Prostate gland (tissue), 2 donors: Measurements from ENCODE around the gene IFRD2. TPM values are rescaled to one million over a fixed set of nuclear protein-coding genes. Genes with fewer than 3 reads are reported as not detected.
A peak's percentile ranks its signal among the peaks of the same experiment; 100 is the strongest.
"Not testable (repeated sequence)": the region's sequence is repeated elsewhere in the genome, so short reads cannot be mapped to it uniquely, and the experiment has no call there.

Experiments used
- DNase-seq: peaks from one replicate; pipeline ENCODE4 v3.0.0-alpha.2; 2019; ENCODE audit warnings: low spot score
- H3K27ac ChIP-seq, 2 donors: fragments of 200-600 bp; sonication (generic); 2 replicates each; pipeline ENCODE4 v1.5.1; 2017 to 2019
- H3K27me3 ChIP-seq: fragments of 200-600 bp; sonication (generic); replicated peaks from 2 replicates; pipeline ENCODE4 v1.5.1; 2019; ENCODE audit not compliant: insufficient read depth
- H3K36me3 ChIP-seq, 2 donors: fragments of 200-600 bp; sonication (generic); 1 replicate in 1 of 2; 2 replicates in 1 of 2; pipeline versions ENCODE4 v1.5.1 to v1.8.1; 2017 to 2019
- H3K4me1 ChIP-seq: fragments of 200-600 bp; sonication (generic); replicated peaks from 2 replicates; pipeline ENCODE4 v1.5.1; 2019
- H3K4me3 ChIP-seq, 2 donors: fragments of 200-600 bp; sonication (generic); 2 replicates each; pipeline ENCODE4 v1.5.1; 2017 to 2019
- H3K9me3 ChIP-seq: fragments of 200-600 bp; sonication (generic); 2 replicates; pipeline ENCODE4 v1.5.1; 2017
- POLR2A ChIP-seq: fragments of 450-650 bp; IDR thresholded peaks from one replicate; pipeline ENCODE4 v1.6.1; 2016; ENCODE audit warnings: antibody characterized with exemption, mild to moderate bottlenecking
- POLR2AphosphoS5 ChIP-seq: sonication (generic); formaldehyde crosslinking; IDR thresholded peaks from one replicate; pipeline ENCODE4 v1.6.1; 2017; ENCODE audit warnings: antibody characterized with exemption
- WGBS: methylation state at CpG from one replicate; pipeline ENCODE4 v1.1.5; 2018; 5-methylcytosine and 5-hydroxymethylcytosine counted together
- intact Hi-C: fragments of 100-400 bp; cut with DNase I; formaldehyde crosslinking; loops from one replicate; pipeline ENCODE4 v1.14.2; 2022
- total RNA-seq, 2 donors: library from RNA; depleted of rRNA; stranded (reverse); fragments of >200 nt; gene quantifications; one replicate each; pipeline ENCODE4 v1.1.0, GENCODE V29; 2016
- TF ChIP-seq, protein P1 (sequence below), 4 experiments: fragments of 200-600 bp in 2 of 4; fragments of 450-650 bp in 2 of 4; sonication (generic) in 2 of 4; IDR thresholded peaks; 1 replicate in 3 of 4; 2 replicates in 1 of 4; pipeline ENCODE4 v1.5.1; 2016 to 2019; ENCODE audit warnings: antibody characterized with exemption in 4 of 4, mild to moderate bottlenecking in 2 of 4, moderate library complexity in 2 of 4

IFRD2 gene
- total RNA-seq, 2 donors from 2014 or later: 93.0 to 99.9 TPM

DNA sequence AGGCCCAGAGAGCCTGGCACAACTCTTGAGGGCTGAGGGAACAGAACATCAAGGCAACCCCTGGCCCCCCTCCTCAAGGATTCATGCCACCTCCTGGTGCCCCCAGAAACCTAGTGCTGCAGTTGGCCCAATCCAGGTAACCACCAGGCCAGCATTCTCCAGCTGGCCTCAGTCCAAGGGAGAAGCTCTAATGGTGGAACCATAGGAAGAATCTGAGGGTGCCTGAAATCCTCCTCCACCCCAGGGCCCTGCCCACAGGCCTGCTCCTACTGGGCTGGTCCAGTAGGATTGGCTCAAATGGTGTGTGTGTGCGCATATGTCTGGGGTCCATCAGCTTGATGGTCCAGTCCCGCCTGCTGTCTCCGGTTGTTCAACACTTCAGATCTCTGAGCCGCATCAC is 22.6 kb upstream of the IFRD2 start:
- intact Hi-C loops: no loop called here
- H3K27ac ChIP-seq: peak overlapping the region in 1 of 2 donors; percentile 18
- no peaks in the 10 kb centered on the region for H3K27me3 ChIP-seq
- no peak overlapping the region for H3K4me3 ChIP-seq
- TF ChIP-seq POLR2A: no peak
- no peak for TF ChIP-seq POLR2AphosphoS5
- TF ChIP-seq, protein P1, sequence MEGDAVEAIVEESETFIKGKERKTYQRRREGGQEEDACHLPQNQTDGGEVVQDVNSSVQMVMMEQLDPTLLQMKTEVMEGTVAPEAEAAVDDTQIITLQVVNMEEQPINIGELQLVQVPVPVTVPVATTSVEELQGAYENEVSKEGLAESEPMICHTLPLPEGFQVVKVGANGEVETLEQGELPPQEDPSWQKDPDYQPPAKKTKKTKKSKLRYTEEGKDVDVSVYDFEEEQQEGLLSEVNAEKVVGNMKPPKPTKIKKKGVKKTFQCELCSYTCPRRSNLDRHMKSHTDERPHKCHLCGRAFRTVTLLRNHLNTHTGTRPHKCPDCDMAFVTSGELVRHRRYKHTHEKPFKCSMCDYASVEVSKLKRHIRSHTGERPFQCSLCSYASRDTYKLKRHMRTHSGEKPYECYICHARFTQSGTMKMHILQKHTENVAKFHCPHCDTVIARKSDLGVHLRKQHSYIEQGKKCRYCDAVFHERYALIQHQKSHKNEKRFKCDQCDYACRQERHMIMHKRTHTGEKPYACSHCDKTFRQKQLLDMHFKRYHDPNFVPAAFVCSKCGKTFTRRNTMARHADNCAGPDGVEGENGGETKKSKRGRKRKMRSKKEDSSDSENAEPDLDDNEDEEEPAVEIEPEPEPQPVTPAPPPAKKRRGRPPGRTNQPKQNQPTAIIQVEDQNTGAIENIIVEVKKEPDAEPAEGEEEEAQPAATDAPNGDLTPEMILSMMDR (IDR thresholded peaks at IDR 0.05): no peak
- no peak for DNase-seq
- no peaks in the 10 kb centered on the region for H3K9me3 ChIP-seq
- peaks cover 19% of the 10 kb centered on the region for H3K4me1 ChIP-seq
- 100% methylated on average over 4 of the region's 4 CpGs for WGBS
- no peaks in the 10 kb centered on the region for H3K36me3 ChIP-seq

DNA sequence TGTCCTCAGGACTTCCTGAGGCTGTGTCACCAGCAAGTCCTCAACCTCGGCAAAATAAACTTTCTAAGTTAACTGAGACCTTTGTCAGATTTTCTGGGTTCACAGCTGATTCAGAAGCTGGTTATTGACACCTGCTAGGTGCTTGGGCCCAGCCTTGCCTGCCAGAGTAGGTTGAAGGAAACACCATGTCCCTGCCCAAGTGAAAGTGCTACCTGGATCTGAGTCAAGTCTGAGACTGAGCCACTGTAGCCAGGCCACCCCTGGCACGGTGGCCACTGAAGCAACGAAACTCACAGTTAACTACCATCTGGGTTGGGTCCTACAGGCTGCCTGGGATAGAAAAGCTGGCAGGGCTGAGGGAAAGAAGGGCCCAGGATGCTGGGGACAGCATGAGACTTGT is 22.1 kb upstream of the IFRD2 start:
- Histone ChIP-seq H3K9me3 (no peaks in the 10 kb centered on the region), H3K27me3 (no peaks in the 10 kb centered on the region), H3K36me3 (no peaks in the 10 kb centered on the region), H3K27ac (peak overlapping the region in 1 of 2 donors; percentile 18), H3K4me1 (peaks cover 19% of the 10 kb centered on the region), H3K4me3 (no peak overlapping the region)
- intact Hi-C loops: no loop called here
- TF ChIP-seq POLR2AphosphoS5 (no peak), POLR2A (no peak)
- TF ChIP-seq, protein P1 (IDR thresholded peaks at IDR 0.05): no peak
- WGBS: 72% methylated on average over 3 of the region's 3 CpGs
- DNase-seq: no peak

DNA sequence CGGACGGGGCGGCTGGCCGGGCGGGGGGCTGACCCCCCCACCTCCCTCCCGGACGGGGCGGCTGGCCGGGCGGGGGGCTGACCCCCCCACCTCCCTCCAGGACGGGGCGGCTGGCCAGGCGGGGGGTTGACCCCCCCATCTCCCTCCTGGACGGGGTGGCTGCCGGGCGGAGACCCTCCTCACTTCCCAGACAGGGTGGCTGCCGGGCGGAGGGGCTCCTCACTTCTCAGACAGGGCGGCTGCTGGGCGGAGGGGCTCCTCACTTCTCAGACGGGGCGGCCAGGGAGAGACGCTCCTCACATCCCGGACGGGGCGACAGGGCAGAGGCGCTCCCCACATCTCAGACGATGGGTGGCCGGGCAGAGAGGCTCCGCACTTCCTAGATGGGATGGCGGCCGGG is 19.8 kb upstream of the IFRD2 start:
- intact Hi-C loops, H3K4me3 ChIP-seq, H3K27ac ChIP-seq: not testable (repeated sequence)

DNA sequence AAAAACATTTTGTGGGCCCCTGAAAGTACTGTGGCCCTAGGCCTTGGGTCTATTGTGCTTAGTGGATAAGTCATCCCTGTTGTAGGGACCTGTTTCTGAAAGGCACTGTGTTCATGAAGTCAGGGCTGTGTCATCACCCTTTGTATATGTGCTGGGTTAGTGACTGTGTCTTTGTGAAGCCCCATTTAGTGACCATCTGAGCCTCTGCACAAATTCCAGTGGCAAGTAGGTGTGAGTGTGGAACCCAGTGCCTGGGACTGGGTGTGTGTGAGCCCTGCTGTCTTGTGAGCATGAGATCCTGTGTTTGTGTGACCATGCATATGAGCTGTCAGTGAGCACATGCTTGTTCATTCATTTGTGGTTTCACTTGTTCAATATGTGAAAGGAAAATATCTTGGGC is 12.4 kb upstream of the IFRD2 start:
- Histone ChIP-seq H3K9me3 (no peaks in the 10 kb centered on the region), H3K27ac (no peak overlapping the region), H3K4me1 (no peaks in the 10 kb centered on the region), H3K4me3 (no peak overlapping the region), H3K36me3 (no peaks in the 10 kb centered on the region), H3K27me3 (no peaks in the 10 kb centered on the region)
- intact Hi-C loops: no loop called here
- no peak for DNase-seq
- no peak for TF ChIP-seq POLR2A
- TF ChIP-seq, protein P1 (IDR thresholded peaks at IDR 0.05): no peak
- TF ChIP-seq POLR2AphosphoS5: no peak

More for the DNA sequence above, 19.8 kb upstream of the IFRD2 start:
- not testable (repeated sequence) for H3K9me3 ChIP-seq, H3K36me3 ChIP-seq, DNase-seq, H3K27me3 ChIP-seq, H3K4me1 ChIP-seq
- whole genome bisulfite sequencing: 89% methylated on average over 20 of the region's 32 CpGs

DNA sequence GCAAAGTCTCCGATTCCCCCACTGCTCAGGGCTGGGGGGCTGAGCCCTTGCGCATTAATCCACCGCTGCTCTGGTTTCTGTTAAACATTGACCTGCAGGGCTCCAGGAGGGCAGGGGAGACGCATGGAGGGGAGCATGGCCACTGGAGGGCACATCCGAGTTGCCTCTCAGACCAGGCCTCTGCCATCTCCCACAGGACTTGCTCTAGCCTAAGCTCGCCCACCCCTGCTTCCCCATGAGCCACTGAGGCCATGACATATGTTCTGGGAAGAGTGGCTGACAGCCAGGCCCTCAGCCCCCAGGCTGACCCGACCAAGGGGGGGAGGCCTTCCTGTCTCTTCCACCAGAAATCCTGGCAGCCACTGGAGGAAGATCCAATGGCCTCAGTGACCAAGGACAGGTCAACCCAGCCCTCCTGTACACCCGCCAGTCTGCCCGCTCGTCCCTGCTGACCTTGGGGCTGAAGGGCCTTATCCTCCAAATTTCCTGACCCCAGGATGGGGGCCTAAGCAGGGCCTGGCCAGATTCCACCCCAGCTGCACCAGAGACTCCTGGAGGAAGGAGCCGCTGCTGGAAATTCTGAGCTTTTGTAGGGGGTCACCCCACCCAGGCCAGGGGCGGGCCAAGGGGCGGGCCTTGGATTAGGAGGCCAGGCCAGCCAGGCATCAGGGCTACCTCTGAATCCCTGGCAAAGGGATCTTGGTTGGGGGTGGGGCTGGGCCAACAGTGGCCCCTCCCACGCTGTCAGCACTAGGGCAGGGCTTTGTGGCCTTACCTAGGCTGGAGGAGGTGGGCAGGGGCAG is 11.0 kb upstream of the IFRD2 start, which contains the start of gene HYAL1:
Gene HYAL1, minus strand, starts transcription at position 562 of the 803 bp plus-strand sequence. CDS start 618 bp downstream, outside the sequence.
- Histone ChIP-seq H3K9me3 (no peaks in the 10 kb centered on the region), H3K27ac (peak within 1 kb of the TSS in 1 of 2 donors; percentile 32), H3K4me3 (no peak within 1 kb of the TSS), H3K27me3 (no peaks in the 10 kb centered on the region), H3K36me3 (no peaks in the 10 kb centered on the region), H3K4me1 (peaks cover 7% of the 10 kb centered on the region)
- intact Hi-C loops: no loop called here
- TF ChIP-seq POLR2A: no peak
- TF ChIP-seq POLR2AphosphoS5: no peak
- TF ChIP-seq, protein P1 (IDR thresholded peaks at IDR 0.05): no peak
- 53% methylated on average over 13 of the region's 14 CpGs for WGBS
- no peak for DNase-seq
